ENCODE data around the gene RALBP1. TPM values are rescaled to one million over a fixed set of nuclear protein-coding genes. Genes with fewer than 3 reads are reported as not detected.

Gene RALBP1
- total RNA-seq, 1 donor from 2014 or later = 29.2 TPM

- H3K36me3 ChIP-seq (ENCODE audit: control insufficient read depth in 3 of 3, insufficient read depth in 3 of 3, low read length in 3 of 3) = no peaks in the 10 kb centered on the region
- H3K27me3 ChIP-seq (ENCODE audit: control insufficient read depth in 3 of 3, insufficient read depth in 3 of 3, low read length in 3 of 3) = no peaks in the 10 kb centered on the region
- no peak overlapping the region for H3K4me3 ChIP-seq (ENCODE audit: low read length in 3 of 3)
- H3K9ac ChIP-seq (ENCODE audit: low read depth in 1 of 3, low read length in 3 of 3) = no peak overlapping the region
- H3K9me3 ChIP-seq (ENCODE audit: control insufficient read depth in 3 of 3, low read length in 3 of 3) = no peaks in the 10 kb centered on the region
- no peak overlapping the region for H3K27ac ChIP-seq (ENCODE audit: low read depth, low read length)
- peaks cover 0 to 5% (median 3%) of the 10 kb centered on the region in 3 donors for H3K4me1 ChIP-seq (ENCODE audit: control insufficient read depth in 3 of 3, insufficient read depth in 3 of 3, low read length in 3 of 3)
These were observed 30.9 kb downstream of the RALBP1 start for GRCh38 chr18:9506046-9506792.

DNA sequence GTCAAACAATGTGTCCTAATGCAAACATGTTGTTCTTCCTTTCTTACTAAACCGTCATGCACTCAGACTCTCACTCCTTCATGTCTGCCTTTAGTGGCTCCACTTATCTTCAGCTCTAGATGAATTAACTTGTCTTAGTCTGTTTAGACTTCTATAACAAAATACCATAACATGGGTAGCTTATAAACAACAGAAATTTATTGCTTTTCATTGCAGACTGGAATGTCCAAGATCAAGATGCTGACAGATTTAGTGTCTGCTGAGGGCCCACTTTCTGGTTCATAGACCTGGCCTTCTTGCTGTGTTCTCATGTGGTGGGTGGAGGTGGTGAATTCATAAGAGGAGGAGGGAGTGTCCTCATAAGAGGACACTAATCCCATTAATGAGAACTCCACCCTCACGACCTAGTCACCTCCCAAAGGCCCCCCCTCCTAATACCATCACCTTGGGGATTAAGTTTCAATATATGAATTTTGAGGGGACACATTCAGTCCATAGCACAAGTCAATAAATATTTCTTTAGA lies 32.3 kb downstream of the RALBP1 start:
- no peak overlapping the region for H3K9ac ChIP-seq (ENCODE audit: low read depth in 1 of 3, low read length in 3 of 3)
- no peaks in the 10 kb centered on the region for H3K9me3 ChIP-seq (ENCODE audit: control insufficient read depth in 3 of 3, low read length in 3 of 3)
- H3K4me3 ChIP-seq (ENCODE audit: low read length in 3 of 3) = no peak overlapping the region
- no peaks in the 10 kb centered on the region for H3K36me3 ChIP-seq (ENCODE audit: control insufficient read depth in 3 of 3, insufficient read depth in 3 of 3, low read length in 3 of 3)
- H3K27me3 ChIP-seq (ENCODE audit: control insufficient read depth in 3 of 3, insufficient read depth in 3 of 3, low read length in 3 of 3) = no peaks in the 10 kb centered on the region
- H3K4me1 ChIP-seq (ENCODE audit: control insufficient read depth in 3 of 3, insufficient read depth in 3 of 3, low read length in 3 of 3) = peaks cover 0 to 5% (median 3%) of the 10 kb centered on the region in 3 donors
- no peak overlapping the region for H3K27ac ChIP-seq (ENCODE audit: low read depth, low read length)

DNA sequence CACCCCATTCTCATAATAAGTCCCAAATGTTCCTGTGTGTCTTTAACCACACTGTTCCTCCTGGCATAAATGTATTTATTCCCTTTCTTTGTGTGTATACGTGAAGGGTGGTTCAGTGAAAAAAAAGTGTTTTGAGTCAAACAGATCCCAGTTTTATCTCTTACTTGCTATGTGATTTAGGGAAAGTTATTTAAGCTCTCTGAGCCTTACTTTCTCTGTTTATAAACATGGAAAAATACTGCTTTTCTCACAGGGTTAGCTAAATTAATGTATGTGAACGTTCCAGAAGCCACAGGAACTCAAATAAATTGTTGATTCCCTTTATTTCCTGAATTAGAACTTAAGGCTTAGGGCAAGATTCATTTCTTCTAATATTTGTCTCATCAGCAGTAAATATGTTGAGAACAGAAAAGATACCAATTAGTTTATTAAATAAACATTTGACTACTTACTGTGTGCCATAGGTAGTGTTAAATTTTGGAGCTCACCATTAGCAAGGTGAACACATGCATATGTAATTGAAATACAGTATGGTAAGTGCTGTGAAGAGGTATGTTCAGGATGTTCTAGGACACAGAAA lies 33.2 kb downstream of the RALBP1 start:
- Histone ChIP-seq H3K9ac (ENCODE audit: low read depth in 1 of 3, low read length in 3 of 3) (no peak overlapping the region), H3K4me3 (ENCODE audit: low read length in 3 of 3) (no peak overlapping the region), H3K27ac (ENCODE audit: low read depth, low read length) (no peak overlapping the region), H3K27me3 (ENCODE audit: control insufficient read depth in 3 of 3, insufficient read depth in 3 of 3, low read length in 3 of 3) (no peaks in the 10 kb centered on the region), H3K36me3 (ENCODE audit: control insufficient read depth in 3 of 3, insufficient read depth in 3 of 3, low read length in 3 of 3) (no peaks in the 10 kb centered on the region), H3K9me3 (ENCODE audit: control insufficient read depth in 3 of 3, low read length in 3 of 3) (no peaks in the 10 kb centered on the region), H3K4me1 (ENCODE audit: control insufficient read depth in 3 of 3, insufficient read depth in 3 of 3, low read length in 3 of 3) (peaks cover 0 to 5% (median 3%) of the 10 kb centered on the region in 3 donors)

GRCh38 chr18:9513971-9514512 lies 38.7 kb downstream of the RALBP1 start:
- Histone ChIP-seq H3K9ac (ENCODE audit: low read depth in 1 of 3, low read length in 3 of 3) (no peak overlapping the region), H3K27ac (ENCODE audit: low read depth, low read length) (no peak overlapping the region), H3K27me3 (ENCODE audit: control insufficient read depth in 3 of 3, insufficient read depth in 3 of 3, low read length in 3 of 3) (no peaks in the 10 kb centered on the region), H3K36me3 (ENCODE audit: control insufficient read depth in 3 of 3, insufficient read depth in 3 of 3, low read length in 3 of 3) (peaks cover 2 to 9% (median 4%) of the 10 kb centered on the region in 3 donors), H3K4me1 (ENCODE audit: control insufficient read depth in 3 of 3, insufficient read depth in 3 of 3, low read length in 3 of 3) (no peaks in the 10 kb centered on the region), H3K4me3 (ENCODE audit: low read length in 3 of 3) (no peak overlapping the region), H3K9me3 (ENCODE audit: control insufficient read depth in 3 of 3, low read length in 3 of 3) (no peaks in the 10 kb centered on the region)

DNA sequence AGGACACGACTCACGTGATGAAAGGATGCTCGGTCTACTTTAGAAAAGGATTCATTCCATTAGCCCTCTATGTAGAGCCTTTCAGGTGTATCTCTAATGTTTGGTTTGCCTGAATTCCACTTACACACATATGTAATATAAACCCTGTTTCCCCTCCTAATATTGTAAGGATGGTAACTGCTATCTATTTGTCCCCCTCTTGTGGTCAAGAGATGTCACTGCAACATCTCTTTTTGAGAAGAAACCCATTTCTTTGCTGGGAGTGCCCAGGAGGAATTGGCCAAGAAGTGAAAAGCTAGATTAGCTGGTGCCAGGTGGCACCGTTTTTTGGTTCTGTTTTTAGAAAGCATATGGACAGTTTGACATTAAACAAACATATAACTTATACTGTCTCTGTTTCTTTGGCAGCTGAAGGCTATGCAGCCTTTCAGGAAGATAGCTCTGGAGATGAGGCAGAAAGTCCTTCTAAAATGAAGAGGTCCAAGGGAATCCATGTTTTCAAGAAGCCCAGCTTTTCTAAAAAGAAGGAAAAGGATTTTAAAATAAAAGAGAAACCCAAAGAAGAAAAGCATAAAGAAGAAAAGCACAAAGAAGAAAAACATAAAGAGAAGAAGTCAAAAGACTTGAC lies 41.2 kb downstream of the RALBP1 start:
- H3K4me3 ChIP-seq (ENCODE audit: low read length in 3 of 3) = no peak overlapping the region
- peaks cover 2 to 9% (median 4%) of the 10 kb centered on the region in 3 donors for H3K36me3 ChIP-seq (ENCODE audit: control insufficient read depth in 3 of 3, insufficient read depth in 3 of 3, low read length in 3 of 3)
- no peak overlapping the region for H3K9ac ChIP-seq (ENCODE audit: low read depth in 1 of 3, low read length in 3 of 3)
- peaks cover 0 to 4% (median 0%) of the 10 kb centered on the region in 3 donors for H3K4me1 ChIP-seq (ENCODE audit: control insufficient read depth in 3 of 3, insufficient read depth in 3 of 3, low read length in 3 of 3)
- H3K9me3 ChIP-seq (ENCODE audit: control insufficient read depth in 3 of 3, low read length in 3 of 3) = no peaks in the 10 kb centered on the region
- no peaks in the 10 kb centered on the region for H3K27me3 ChIP-seq (ENCODE audit: control insufficient read depth in 3 of 3, insufficient read depth in 3 of 3, low read length in 3 of 3)
- no peak overlapping the region for H3K27ac ChIP-seq (ENCODE audit: low read depth, low read length)

DNA sequence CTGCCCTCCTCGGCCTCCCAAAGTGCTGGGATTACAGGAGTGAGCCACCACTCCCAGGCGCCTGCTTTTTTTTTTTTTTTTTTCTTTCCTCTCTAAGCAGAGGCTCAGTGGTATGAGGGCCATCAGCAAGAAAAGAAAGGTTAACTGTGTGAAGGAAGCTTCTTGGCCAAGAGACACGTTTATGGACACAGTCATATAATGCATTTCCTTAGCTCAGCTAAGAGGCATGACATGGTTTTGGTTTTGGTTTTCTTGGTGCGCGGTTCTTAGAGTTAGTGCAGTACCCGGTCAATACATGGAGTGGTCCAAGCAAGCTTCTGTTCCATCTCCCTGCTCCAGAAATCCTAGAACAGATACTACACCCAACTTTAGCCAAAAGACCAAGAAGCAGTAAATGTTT lies 42.6 kb downstream of the RALBP1 start:
- Histone ChIP-seq H3K9me3 (ENCODE audit: control insufficient read depth in 3 of 3, low read length in 3 of 3) (no peaks in the 10 kb centered on the region), H3K27ac (ENCODE audit: low read depth, low read length) (no peak overlapping the region), H3K27me3 (ENCODE audit: control insufficient read depth in 3 of 3, insufficient read depth in 3 of 3, low read length in 3 of 3) (no peaks in the 10 kb centered on the region), H3K4me1 (ENCODE audit: control insufficient read depth in 3 of 3, insufficient read depth in 3 of 3, low read length in 3 of 3) (peaks cover 0 to 4% (median 0%) of the 10 kb centered on the region in 3 donors), H3K9ac (ENCODE audit: low read depth in 1 of 3, low read length in 3 of 3) (no peak overlapping the region), H3K4me3 (ENCODE audit: low read length in 3 of 3) (no peak overlapping the region), H3K36me3 (ENCODE audit: control insufficient read depth in 3 of 3, insufficient read depth in 3 of 3, low read length in 3 of 3) (peaks cover 2 to 11% (median 4%) of the 10 kb centered on the region in 3 donors)

- Histone ChIP-seq H3K36me3 (ENCODE audit: control insufficient read depth in 3 of 3, insufficient read depth in 3 of 3, low read length in 3 of 3) (peaks cover 2 to 15% (median 4%) of the 10 kb centered on the region in 3 donors), H3K4me3 (ENCODE audit: low read length in 3 of 3) (no peak overlapping the region), H3K9ac (ENCODE audit: low read depth in 1 of 3, low read length in 3 of 3) (no peak overlapping the region), H3K4me1 (ENCODE audit: control insufficient read depth in 3 of 3, insufficient read depth in 3 of 3, low read length in 3 of 3) (peaks cover 0 to 4% (median 0%) of the 10 kb centered on the region in 3 donors), H3K27ac (ENCODE audit: low read depth, low read length) (no peak overlapping the region), H3K27me3 (ENCODE audit: control insufficient read depth in 3 of 3, insufficient read depth in 3 of 3, low read length in 3 of 3) (no peaks in the 10 kb centered on the region), H3K9me3 (ENCODE audit: control insufficient read depth in 3 of 3, low read length in 3 of 3) (no peaks in the 10 kb centered on the region)
These were observed 44.1 kb downstream of the RALBP1 start for GRCh38 chr18:9519399-9519798.

DNA sequence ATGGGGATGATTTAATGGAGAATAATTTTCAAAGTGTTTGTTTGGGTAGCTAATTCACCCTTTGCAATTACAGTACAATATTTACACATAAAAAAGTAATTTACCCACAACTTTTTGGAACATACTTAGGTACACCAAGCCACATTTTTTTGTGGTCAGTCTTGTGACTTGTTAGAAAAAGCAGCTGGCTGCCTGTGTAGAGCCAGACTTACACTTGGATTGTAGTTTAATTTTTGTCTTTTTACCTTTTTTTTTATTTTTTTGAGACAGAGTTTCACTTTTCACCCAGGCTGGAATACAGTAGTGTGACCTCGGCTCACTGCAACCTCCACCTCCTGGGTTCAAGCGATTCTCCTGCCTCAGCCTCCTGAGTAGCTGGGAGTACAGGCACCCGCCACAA lies 45.4 kb downstream of the RALBP1 start:
- Histone ChIP-seq H3K4me1 (ENCODE audit: control insufficient read depth in 3 of 3, insufficient read depth in 3 of 3, low read length in 3 of 3) (peaks cover 0 to 4% (median 0%) of the 10 kb centered on the region in 3 donors), H3K27me3 (ENCODE audit: control insufficient read depth in 3 of 3, insufficient read depth in 3 of 3, low read length in 3 of 3) (no peaks in the 10 kb centered on the region), H3K27ac (ENCODE audit: low read depth, low read length) (no peak overlapping the region), H3K4me3 (ENCODE audit: low read length in 3 of 3) (no peak overlapping the region), H3K36me3 (ENCODE audit: control insufficient read depth in 3 of 3, insufficient read depth in 3 of 3, low read length in 3 of 3) (peaks cover 2 to 20% (median 12%) of the 10 kb centered on the region in 3 donors), H3K9me3 (ENCODE audit: control insufficient read depth in 3 of 3, low read length in 3 of 3) (no peaks in the 10 kb centered on the region), H3K9ac (ENCODE audit: low read depth in 1 of 3, low read length in 3 of 3) (no peak overlapping the region)

GRCh38 chr18:9521770-9522169 lies 46.5 kb downstream of the RALBP1 start:
- peaks cover 0 to 4% (median 0%) of the 10 kb centered on the region in 3 donors for H3K4me1 ChIP-seq (ENCODE audit: control insufficient read depth in 3 of 3, insufficient read depth in 3 of 3, low read length in 3 of 3)
- no peak overlapping the region for H3K27ac ChIP-seq (ENCODE audit: low read depth, low read length)
- no peaks in the 10 kb centered on the region for H3K9me3 ChIP-seq (ENCODE audit: control insufficient read depth in 3 of 3, low read length in 3 of 3)
- H3K27me3 ChIP-seq (ENCODE audit: control insufficient read depth in 3 of 3, insufficient read depth in 3 of 3, low read length in 3 of 3) = no peaks in the 10 kb centered on the region
- H3K4me3 ChIP-seq (ENCODE audit: low read length in 3 of 3) = no peak overlapping the region
- peaks cover 2 to 23% (median 12%) of the 10 kb centered on the region in 3 donors for H3K36me3 ChIP-seq (ENCODE audit: control insufficient read depth in 3 of 3, insufficient read depth in 3 of 3, low read length in 3 of 3)
- H3K9ac ChIP-seq (ENCODE audit: low read depth in 1 of 3, low read length in 3 of 3) = no peak overlapping the region
